OCI-LY3 (cell line): Measurements from ENCODE around the gene AP2A2.

Source experiments
- EZH2phosphoT487 ChIP-seq: fragments of 200-600 bp; shearing (Covaris generic); IDR thresholded peaks from 2 replicates; pipeline ENCODE4 v1.6.1; 2018; ENCODE audit warnings: antibody characterized with exemption, mixed run types, low read depth
- TF ChIP-seq, protein P1 (sequence below): fragments of 200-600, 300-600 bp; sonication (generic); IDR thresholded peaks from 2 replicates; pipeline ENCODE4 v1.5.1; 2014; ENCODE audit warnings: antibody characterized with exemption, low read length, low read depth

DNA sequence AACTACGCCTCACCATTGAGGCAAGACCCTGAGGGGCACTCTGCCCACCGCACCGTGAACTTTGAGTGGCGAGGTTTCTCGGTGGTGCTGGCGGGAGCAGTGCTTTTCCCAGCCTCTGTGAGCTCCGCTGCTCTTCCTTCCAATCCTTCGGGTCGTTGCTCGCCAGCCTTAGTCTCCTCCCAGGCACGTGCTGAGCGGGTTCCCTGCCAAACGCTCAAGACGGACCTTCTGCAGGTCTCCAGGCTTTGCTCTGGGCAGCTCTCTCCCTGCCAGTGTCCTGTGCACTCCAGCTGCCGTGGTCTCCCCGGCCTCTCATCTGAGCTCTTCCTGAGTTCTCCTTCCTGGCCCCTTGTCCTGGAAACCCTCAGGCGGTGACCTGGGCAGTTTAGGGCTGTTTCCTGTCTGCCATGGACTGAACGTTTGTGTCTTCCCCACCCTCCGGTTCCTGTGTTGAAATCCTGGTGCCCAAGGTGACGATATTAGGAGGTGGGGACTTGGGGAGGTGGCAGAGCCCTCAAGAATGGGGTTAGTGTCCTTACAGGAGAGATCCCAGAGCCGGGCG lies 122.0 kb downstream of the AP2A2 start:
- TF ChIP-seq, protein P1, sequence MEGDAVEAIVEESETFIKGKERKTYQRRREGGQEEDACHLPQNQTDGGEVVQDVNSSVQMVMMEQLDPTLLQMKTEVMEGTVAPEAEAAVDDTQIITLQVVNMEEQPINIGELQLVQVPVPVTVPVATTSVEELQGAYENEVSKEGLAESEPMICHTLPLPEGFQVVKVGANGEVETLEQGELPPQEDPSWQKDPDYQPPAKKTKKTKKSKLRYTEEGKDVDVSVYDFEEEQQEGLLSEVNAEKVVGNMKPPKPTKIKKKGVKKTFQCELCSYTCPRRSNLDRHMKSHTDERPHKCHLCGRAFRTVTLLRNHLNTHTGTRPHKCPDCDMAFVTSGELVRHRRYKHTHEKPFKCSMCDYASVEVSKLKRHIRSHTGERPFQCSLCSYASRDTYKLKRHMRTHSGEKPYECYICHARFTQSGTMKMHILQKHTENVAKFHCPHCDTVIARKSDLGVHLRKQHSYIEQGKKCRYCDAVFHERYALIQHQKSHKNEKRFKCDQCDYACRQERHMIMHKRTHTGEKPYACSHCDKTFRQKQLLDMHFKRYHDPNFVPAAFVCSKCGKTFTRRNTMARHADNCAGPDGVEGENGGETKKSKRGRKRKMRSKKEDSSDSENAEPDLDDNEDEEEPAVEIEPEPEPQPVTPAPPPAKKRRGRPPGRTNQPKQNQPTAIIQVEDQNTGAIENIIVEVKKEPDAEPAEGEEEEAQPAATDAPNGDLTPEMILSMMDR: no peak
- no peak for TF ChIP-seq EZH2phosphoT487
